Measurements from ENCODE around the gene LCE3D. TPM values are rescaled to one million over a fixed set of nuclear protein-coding genes. Genes with fewer than 3 reads are reported as not detected.
"Not testable (repeated sequence)": the region's sequence is repeated elsewhere in the genome, so short reads cannot be mapped to it uniquely, and the experiment has no call there.

LCE3D gene
- total RNA-seq, 1 donor from 2014 or later, result not detected

DNA sequence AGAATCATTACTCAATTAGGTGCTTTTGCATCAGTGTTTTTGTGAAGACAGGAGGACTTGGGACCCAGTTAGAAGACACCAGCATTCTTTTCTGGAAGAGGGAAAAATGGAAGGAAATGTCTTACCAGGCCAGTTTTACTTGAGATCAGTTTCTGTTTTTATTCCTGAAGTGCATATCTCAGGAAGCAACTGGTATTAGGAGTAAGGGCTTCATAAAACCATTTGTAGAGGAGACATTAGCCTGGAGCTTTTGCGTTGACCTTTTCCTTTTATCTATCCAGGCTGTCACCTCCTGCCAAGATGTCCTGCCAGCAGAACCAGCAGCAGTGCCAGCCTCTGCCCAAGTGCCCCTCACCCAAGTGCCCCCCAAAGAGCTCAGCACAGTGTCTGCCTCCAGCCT is 33.2 kb upstream of the LCE3D start, which contains the start of gene LCE3B:
Gene LCE3B (plus strand): TSS at position 301 of the 400 bp plus-strand sequence. CDS start 0 bp downstream, at position 301.
- DNase-seq (ENCODE audit: low read depth, low spot score), result no peak
- H3K27ac Mint-ChIP-seq (ENCODE audit: unreplicated experiment), result no peak within 1 kb of the TSS
- no peaks in the 10 kb centered on the region for H3K4me1 Mint-ChIP-seq
- no peaks in the 10 kb centered on the region for H3K27me3 Mint-ChIP-seq (ENCODE audit: low read depth)
- peaks cover 2% of the 10 kb centered on the region for H3K9me3 Mint-ChIP-seq
- TF ChIP-seq, protein P1, sequence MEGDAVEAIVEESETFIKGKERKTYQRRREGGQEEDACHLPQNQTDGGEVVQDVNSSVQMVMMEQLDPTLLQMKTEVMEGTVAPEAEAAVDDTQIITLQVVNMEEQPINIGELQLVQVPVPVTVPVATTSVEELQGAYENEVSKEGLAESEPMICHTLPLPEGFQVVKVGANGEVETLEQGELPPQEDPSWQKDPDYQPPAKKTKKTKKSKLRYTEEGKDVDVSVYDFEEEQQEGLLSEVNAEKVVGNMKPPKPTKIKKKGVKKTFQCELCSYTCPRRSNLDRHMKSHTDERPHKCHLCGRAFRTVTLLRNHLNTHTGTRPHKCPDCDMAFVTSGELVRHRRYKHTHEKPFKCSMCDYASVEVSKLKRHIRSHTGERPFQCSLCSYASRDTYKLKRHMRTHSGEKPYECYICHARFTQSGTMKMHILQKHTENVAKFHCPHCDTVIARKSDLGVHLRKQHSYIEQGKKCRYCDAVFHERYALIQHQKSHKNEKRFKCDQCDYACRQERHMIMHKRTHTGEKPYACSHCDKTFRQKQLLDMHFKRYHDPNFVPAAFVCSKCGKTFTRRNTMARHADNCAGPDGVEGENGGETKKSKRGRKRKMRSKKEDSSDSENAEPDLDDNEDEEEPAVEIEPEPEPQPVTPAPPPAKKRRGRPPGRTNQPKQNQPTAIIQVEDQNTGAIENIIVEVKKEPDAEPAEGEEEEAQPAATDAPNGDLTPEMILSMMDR (conservative IDR thresholded peaks at IDR 0.05), result no peak
- H3K36me3 Mint-ChIP-seq (ENCODE audit: low read depth), result peaks cover 2% of the 10 kb centered on the region
- H3K4me3 Mint-ChIP-seq, result no peak within 1 kb of the TSS

DNA sequence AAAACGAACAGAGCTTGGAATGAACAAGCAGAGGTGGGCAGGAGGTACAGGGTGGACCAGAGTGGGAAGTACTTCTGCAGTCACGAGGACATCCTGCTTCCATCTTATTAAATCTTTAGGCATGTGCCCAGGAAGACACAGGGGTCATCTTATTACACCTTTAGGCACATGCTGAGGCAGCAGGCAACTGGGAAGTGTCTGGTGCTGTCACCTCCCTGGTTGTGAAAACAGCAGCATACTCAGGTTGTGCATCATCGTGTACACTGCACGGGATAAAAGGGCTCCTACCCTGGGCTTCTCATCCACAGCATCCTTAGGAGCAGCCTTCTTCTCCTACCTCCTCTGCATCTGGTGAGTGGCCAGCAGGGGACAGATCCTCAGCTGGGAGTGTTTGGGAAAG is 19.6 kb upstream of the LCE3D start, which contains the start of gene LCE3C:
Gene LCE3C (plus strand): TSS at position 301 of the 400 bp plus-strand sequence. CDS start 498 bp downstream, outside the sequence.
- Mint-ChIP-seq H3K36me3 (ENCODE audit: low read depth) (no peaks in the 10 kb centered on the region), H3K9me3 (peaks cover 3% of the 10 kb centered on the region), H3K4me3 (no peak within 1 kb of the TSS), H3K27ac (ENCODE audit: unreplicated experiment) (no peak within 1 kb of the TSS), H3K27me3 (ENCODE audit: low read depth) (no peaks in the 10 kb centered on the region), H3K4me1 (no peaks in the 10 kb centered on the region)
- TF ChIP-seq, protein P1 (conservative IDR thresholded peaks at IDR 0.05), result no peak
- no peak for DNase-seq (ENCODE audit: low read depth, low spot score)

DNA sequence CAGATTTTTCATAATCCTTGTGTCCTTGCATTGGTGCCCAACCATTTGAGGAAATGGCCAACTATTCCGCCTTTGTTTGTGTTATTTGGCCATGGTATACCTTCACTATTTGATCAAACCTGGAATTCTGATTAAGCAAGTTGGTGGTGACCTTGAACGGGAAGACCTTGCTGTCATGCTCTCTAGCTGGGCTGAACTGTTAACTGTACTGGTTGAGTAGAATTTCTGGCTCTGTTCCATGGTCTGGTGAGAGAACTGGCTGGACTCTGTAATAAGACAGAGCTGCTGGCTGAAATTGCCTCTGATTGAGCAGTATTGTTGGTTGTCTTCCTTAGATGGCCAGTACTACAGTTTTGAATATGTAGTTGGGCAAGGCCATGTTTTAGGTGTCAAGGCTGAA is 16.7 kb upstream of the LCE3D start:
- TF ChIP-seq, protein P1 (conservative IDR thresholded peaks at IDR 0.05), result no peak
- no peaks in the 10 kb centered on the region for H3K9me3 Mint-ChIP-seq
- no peaks in the 10 kb centered on the region for H3K4me1 Mint-ChIP-seq
- no peaks in the 10 kb centered on the region for H3K27me3 Mint-ChIP-seq (ENCODE audit: low read depth)
- no peaks in the 10 kb centered on the region for H3K36me3 Mint-ChIP-seq (ENCODE audit: low read depth)
- H3K4me3 Mint-ChIP-seq, result no peak overlapping the region
- no peak for DNase-seq (ENCODE audit: low read depth, low spot score)
- no peak overlapping the region for H3K27ac Mint-ChIP-seq (ENCODE audit: unreplicated experiment)

DNA sequence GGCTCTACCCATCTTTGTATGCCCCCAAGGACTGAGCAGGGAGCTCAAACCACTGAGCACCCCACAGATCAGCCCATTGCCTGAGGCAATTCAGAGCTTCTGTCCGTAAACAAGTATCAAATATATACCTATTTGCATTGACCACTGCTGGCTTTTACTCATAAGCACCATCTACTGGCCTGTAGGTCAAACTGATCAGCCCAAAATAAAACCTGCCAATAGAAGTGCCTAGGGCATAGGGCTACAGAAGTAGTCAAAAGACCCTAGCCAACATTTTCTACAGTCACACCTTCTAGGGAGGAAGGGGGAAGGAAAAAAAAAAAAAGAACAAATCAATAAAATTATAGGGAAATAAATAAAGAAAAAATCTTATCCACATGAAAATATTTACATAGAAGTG is 5.3 kb upstream of the LCE3D start:
- Mint-ChIP-seq H3K36me3 (ENCODE audit: low read depth) (peaks cover 1% of the 10 kb centered on the region), H3K9me3 (peaks cover 4% of the 10 kb centered on the region), H3K27ac (ENCODE audit: unreplicated experiment) (no peak overlapping the region), H3K4me1 (no peaks in the 10 kb centered on the region), H3K27me3 (ENCODE audit: low read depth) (no peaks in the 10 kb centered on the region), H3K4me3 (no peak overlapping the region)
- TF ChIP-seq, protein P1 (conservative IDR thresholded peaks at IDR 0.05), result no peak
- no peak for DNase-seq (ENCODE audit: low read depth, low spot score)

DNA sequence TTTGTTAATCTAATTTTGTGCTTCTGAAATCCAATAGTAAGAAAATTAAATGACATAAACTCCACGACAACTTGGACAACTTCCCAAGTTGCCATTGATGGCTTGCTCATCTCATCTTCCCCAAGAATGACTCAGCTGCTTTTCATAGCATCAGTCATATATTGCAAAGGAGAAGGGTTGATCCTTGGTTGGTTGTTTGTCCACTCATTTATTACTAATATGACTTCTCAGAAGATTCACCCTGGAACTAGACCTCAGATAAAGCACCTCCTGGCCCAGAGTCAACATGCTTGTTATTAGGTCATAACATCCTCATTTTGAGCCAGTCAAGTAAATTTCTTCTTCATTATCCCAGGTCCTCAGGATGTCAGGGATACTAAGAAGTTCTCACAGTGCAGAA is 2.3 kb upstream of the LCE3D start:
- H3K4me1 Mint-ChIP-seq, result no peaks in the 10 kb centered on the region
- peaks cover 2% of the 10 kb centered on the region for H3K36me3 Mint-ChIP-seq (ENCODE audit: low read depth)
- H3K27ac Mint-ChIP-seq (ENCODE audit: unreplicated experiment), result no peak overlapping the region
- TF ChIP-seq, protein P1 (conservative IDR thresholded peaks at IDR 0.05), result no peak
- H3K9me3 Mint-ChIP-seq, result peaks cover 5% of the 10 kb centered on the region
- no peak for DNase-seq (ENCODE audit: low read depth, low spot score)
- H3K4me3 Mint-ChIP-seq, result no peak overlapping the region
- no peaks in the 10 kb centered on the region for H3K27me3 Mint-ChIP-seq (ENCODE audit: low read depth)

DNA sequence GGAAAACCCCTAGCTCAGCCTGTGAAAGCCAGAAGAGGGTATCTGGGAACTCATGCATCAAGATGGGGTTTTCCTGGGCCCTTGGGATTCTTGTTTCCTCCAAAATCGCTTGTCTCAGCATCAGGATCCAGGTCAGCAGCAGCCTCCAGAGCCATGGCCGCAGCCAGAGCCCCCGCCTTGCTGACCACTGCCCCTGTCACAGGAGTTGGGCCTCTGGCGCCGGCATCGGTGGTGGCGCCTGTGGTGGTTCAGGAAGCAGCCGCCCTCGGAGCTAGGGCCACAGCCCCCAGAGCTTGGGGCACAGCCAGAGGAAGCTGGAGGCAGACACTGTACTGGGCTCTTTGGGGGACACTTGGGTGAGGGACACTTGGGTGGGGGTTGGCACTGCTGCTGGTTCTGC is 790 bp downstream of the LCE3D start:
- not testable (repeated sequence) for DNase-seq (ENCODE audit: low read depth, low spot score); H3K27ac Mint-ChIP-seq (ENCODE audit: unreplicated experiment); H3K27me3 Mint-ChIP-seq (ENCODE audit: low read depth); H3K4me3 Mint-ChIP-seq; H3K4me1 Mint-ChIP-seq; H3K36me3 Mint-ChIP-seq (ENCODE audit: low read depth)
- peaks cover 13% of the 10 kb centered on the region for H3K9me3 Mint-ChIP-seq

Measured in neural crest cell (in vitro differentiated cells).